ENCODE data around the gene TLCD3B. TPM values are rescaled to one million over a fixed set of nuclear protein-coding genes. Genes with fewer than 3 reads are reported as not detected.
"Not testable (repeated sequence)": the region's sequence is repeated elsewhere in the genome, so short reads cannot be mapped to it uniquely, and the experiment has no call there.

Gene TLCD3B
- total and polyA plus RNA-seq, 9 donors = 0.15 TPM; not detected in 8

DNA sequence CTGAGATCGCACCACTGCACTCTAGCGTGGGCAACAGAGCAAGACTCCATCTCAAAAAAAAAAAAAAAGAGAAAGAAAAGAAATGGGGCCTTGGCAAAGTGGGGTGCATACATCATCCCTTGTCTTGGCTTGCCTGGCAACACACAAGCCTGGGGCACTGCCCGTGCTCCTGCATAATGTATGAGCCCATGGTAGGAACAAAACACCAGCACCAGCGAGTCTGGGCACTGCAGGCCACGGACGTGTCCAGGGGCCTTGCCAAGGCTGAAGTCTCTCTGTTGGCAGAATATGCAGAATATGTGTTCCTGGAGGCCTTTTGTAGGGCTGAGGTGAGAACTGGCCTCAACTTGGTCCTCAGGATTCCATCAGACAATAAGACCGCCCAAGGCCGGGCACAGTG, 18.8 kb upstream of the TLCD3B start:
- WGBS, 3 donors = 87 to 94% (median 91%) methylated on average over 8 of the region's 8 CpGs
- intact Hi-C loops (cut with DNase I) = loop anchor here in 1 of 4 donors (10.0 kb wide), 1 partner anchor 485 kb away; the partner anchor contains the start of gene ZNF747

DNA sequence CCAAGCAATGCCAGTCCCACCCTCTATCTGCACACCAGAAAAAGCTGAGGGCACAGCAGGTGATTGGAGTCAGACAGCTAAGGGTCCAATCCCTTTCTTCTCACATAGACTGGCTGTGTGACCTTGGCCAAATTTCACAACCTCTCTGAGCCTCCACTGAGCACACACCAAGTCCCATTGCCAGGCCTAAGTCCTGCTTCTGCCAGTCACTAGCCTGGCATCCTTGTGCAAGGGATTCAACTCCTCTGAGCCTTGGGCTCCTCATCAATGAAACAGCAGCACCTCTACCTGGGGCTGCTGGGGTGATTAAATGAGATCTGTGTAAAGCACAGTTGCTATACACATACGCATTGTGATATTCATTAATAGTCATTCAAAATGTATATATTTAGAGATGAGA, 15.5 kb upstream of the TLCD3B start:
- H3K4me1 ChIP-seq (ENCODE audit: insufficient read depth) = no peaks in the 10 kb centered on the region
- no peak overlapping the region for H3K27ac ChIP-seq
- H3K27me3 ChIP-seq = no peaks in the 10 kb centered on the region
- DNase-seq = no peak
- H3K4me3 ChIP-seq = no peak overlapping the region
- intact Hi-C loops (cut with DNase I) = no loop called here
- TF ChIP-seq POLR2A (IDR thresholded peaks at IDR 0.05) (no peak), EP300 (IDR thresholded peaks at IDR 0.05) (no peak)
- TF ChIP-seq, protein P1, sequence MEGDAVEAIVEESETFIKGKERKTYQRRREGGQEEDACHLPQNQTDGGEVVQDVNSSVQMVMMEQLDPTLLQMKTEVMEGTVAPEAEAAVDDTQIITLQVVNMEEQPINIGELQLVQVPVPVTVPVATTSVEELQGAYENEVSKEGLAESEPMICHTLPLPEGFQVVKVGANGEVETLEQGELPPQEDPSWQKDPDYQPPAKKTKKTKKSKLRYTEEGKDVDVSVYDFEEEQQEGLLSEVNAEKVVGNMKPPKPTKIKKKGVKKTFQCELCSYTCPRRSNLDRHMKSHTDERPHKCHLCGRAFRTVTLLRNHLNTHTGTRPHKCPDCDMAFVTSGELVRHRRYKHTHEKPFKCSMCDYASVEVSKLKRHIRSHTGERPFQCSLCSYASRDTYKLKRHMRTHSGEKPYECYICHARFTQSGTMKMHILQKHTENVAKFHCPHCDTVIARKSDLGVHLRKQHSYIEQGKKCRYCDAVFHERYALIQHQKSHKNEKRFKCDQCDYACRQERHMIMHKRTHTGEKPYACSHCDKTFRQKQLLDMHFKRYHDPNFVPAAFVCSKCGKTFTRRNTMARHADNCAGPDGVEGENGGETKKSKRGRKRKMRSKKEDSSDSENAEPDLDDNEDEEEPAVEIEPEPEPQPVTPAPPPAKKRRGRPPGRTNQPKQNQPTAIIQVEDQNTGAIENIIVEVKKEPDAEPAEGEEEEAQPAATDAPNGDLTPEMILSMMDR (IDR thresholded peaks at IDR 0.05) = no peak
- no peaks in the 10 kb centered on the region for H3K9me3 ChIP-seq
- H3K36me3 ChIP-seq = no peaks in the 10 kb centered on the region
- 85 to 94% (median 88%) methylated on average over 1 of the region's 1 CpG for WGBS, 3 donors

More for the DNA sequence above, 18.8 kb upstream of the TLCD3B start:
- Histone ChIP-seq H3K4me1 (ENCODE audit: insufficient read depth) (peaks cover 3% of the 10 kb centered on the region), H3K4me3 (no peak overlapping the region), H3K27me3 (no peaks in the 10 kb centered on the region), H3K9me3 (no peaks in the 10 kb centered on the region), H3K27ac (no peak overlapping the region), H3K36me3 (no peaks in the 10 kb centered on the region)
- DNase-seq = no peak
- no peak for TF ChIP-seq EP300 (IDR thresholded peaks at IDR 0.05)
- no peak for TF ChIP-seq POLR2A (IDR thresholded peaks at IDR 0.05)
- TF ChIP-seq, protein P1 (IDR thresholded peaks at IDR 0.05) = no peak

DNA sequence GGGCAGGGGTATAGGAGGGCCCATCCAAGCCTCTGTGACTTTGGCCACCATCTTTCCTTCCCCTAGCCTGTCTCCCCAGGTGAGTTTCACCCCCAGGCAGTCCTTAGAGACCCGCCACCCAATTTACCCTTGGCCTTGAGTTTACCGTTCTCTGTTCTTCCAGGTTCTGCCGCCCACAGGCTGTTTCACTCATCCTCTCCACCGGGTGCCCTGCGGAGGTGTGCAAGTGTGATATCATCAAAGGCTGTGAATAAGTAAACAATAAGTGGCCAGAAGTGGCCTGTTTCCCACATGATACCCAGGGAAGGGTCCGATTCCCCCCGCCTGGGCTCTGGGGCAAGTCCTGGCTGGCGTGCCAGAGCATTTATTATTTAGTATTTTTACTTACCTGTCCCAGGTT, 15.1 kb upstream of the TLCD3B start:
- no peaks in the 10 kb centered on the region for H3K4me1 ChIP-seq (ENCODE audit: insufficient read depth)
- no peaks in the 10 kb centered on the region for H3K27me3 ChIP-seq
- DNase-seq = no peak
- TF ChIP-seq, protein P1 (IDR thresholded peaks at IDR 0.05) = no peak
- TF ChIP-seq EP300 (IDR thresholded peaks at IDR 0.05) (no peak), POLR2A (IDR thresholded peaks at IDR 0.05) (no peak)
- 57 to 76% (median 59%) methylated on average over 8 of the region's 8 CpGs for WGBS, 3 donors
- intact Hi-C loops (cut with DNase I) = no loop called here
- no peaks in the 10 kb centered on the region for H3K9me3 ChIP-seq
- no peak overlapping the region for H3K27ac ChIP-seq
- no peaks in the 10 kb centered on the region for H3K36me3 ChIP-seq
- H3K4me3 ChIP-seq = no peak overlapping the region

DNA sequence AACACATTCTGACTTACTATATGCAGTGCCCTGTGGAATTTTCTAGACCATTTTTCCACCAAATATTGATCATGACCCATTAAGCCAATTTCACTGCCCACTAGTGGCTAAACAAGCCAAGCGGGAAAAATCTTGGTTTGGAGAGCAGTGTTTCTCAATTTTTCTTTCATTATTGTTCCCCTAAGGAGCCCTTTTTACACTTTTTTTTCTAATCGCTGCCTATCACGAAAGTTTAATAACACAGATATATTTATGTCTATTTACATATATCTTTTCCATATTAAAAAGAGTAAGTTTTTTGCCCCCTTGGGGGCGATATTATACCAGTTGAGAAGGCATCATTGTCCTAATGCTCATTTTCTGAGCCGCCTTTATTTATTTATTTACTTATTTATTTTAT, 10.8 kb upstream of the TLCD3B start:
- WGBS, 3 donors = 6 to 19% (median 12%) methylated on average over 5 of the region's 5 CpGs
- H3K9me3 ChIP-seq = no peaks in the 10 kb centered on the region
- H3K36me3 ChIP-seq = no peaks in the 10 kb centered on the region
- H3K4me1 ChIP-seq (ENCODE audit: insufficient read depth) = no peaks in the 10 kb centered on the region
- H3K27me3 ChIP-seq = no peaks in the 10 kb centered on the region
- H3K27ac ChIP-seq = no peak overlapping the region
- TF ChIP-seq, protein P1 (IDR thresholded peaks at IDR 0.05) = peak; percentile 16 to 44 (median 35)
- TF ChIP-seq POLR2A (IDR thresholded peaks at IDR 0.05) = no peak
- intact Hi-C loops (cut with DNase I) = no loop called here
- no peak overlapping the region for H3K4me3 ChIP-seq
- DNase-seq = no peak

DNA sequence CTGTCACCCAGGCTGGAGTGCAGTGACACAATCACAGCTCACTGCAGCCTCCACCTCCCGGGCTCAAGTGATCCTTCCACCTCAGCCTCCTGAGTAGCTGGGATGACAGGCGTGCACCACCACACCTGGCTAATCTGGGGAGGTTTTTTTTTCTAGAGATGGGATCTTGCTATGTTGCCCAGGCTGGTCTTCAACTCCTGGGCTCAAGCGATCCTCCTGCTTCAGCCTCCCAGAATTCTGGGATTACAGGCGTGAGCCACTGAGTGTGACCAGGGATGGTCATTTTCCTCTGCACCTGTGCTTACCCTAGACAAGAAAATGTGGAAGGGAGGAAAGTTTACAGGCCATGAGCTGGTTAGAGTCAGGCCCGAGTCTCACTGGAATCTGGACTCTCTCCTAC, 9.6 kb upstream of the TLCD3B start:
- H3K36me3 ChIP-seq; intact Hi-C loops (cut with DNase I); H3K4me3 ChIP-seq; H3K27me3 ChIP-seq; DNase-seq; H3K27ac ChIP-seq; H3K9me3 ChIP-seq; H3K4me1 ChIP-seq (ENCODE audit: insufficient read depth): not testable (repeated sequence)
- WGBS, 3 donors = 70 to 75% (median 72%) methylated on average over 5 of the region's 5 CpGs
